Cerebellar cortex (tissue), 1 donor: ENCODE results near the gene ANTKMT.

Source experiments
- DNase-seq: peaks from one replicate; pipeline ENCODE4 v3.0.0-alpha.2; 2015; ENCODE audit warnings: low spot score

ANTKMT gene

GRCh38 chr16:715477-716199 lies 5.3 kb upstream of the ANTKMT start:
- no peak for DNase-seq

- DNase-seq, result peak; percentile 81
These were observed 4.8 kb upstream of the ANTKMT start for GRCh38 chr16:716200-716568.

- DNase-seq, result no peak
These were observed 4.1 kb upstream of the ANTKMT start for GRCh38 chr16:716768-717325.

- no peak for DNase-seq
These were observed 3.3 kb upstream of the ANTKMT start for GRCh38 chr16:717450-718245.

GRCh38 chr16:718389-718788 lies 2.6 kb upstream of the ANTKMT start:
- no peak for DNase-seq

GRCh38 chr16:718922-719321 lies 2.0 kb upstream of the ANTKMT start:
- no peak for DNase-seq

GRCh38 chr16:719815-720446 lies 1.0 kb upstream of the ANTKMT start:
- peak; percentile 69 for DNase-seq

GRCh38 chr16:720447-720989 lies 428 bp upstream of the ANTKMT start:
- peak; percentile 86 for DNase-seq

- no peak for DNase-seq
These were observed 1.0 kb downstream of the ANTKMT start for GRCh38 chr16:721765-722540.

GRCh38 chr16:722835-723633 lies 2.1 kb downstream of the ANTKMT start:
- no peak for DNase-seq

- DNase-seq, result no peak
These were observed 2.7 kb downstream of the ANTKMT start for GRCh38 chr16:723695-724094.

- peak; percentile 62 for DNase-seq
These were observed 3.5 kb downstream of the ANTKMT start for GRCh38 chr16:724188-725040.

GRCh38 chr16:725041-725376 lies 4.1 kb downstream of the ANTKMT start:
- DNase-seq, result no peak

- DNase-seq, result no peak
These were observed 4.7 kb downstream of the ANTKMT start for GRCh38 chr16:725463-726187.

GRCh38 chr16:726188-726437 lies 5.2 kb downstream of the ANTKMT start:
- DNase-seq, result peak; percentile 56

GRCh38 chr16:726438-727290 lies 5.7 kb downstream of the ANTKMT start, which contains the start of the genes CCDC78 and HAGHL:
Gene CCDC78 (minus strand): TSS chr16:726443. CDS start chr16:726367, 76 bp downstream.
Gene HAGHL (plus strand): TSS chr16:727106. CDS start chr16:727510, 404 bp downstream.
- DNase-seq, result peak; percentile 60

GRCh38 chr16:727291-727977 lies 6.5 kb downstream of the ANTKMT start:
- no peak for DNase-seq
